ENCODE measurements around the gene SACS. TPM values are rescaled to one million over a fixed set of nuclear protein-coding genes. Genes with fewer than 3 reads are reported as not detected.

SACS gene
- total RNA-seq, 1 experiment from 2014 or later = 33.4 TPM

DNA sequence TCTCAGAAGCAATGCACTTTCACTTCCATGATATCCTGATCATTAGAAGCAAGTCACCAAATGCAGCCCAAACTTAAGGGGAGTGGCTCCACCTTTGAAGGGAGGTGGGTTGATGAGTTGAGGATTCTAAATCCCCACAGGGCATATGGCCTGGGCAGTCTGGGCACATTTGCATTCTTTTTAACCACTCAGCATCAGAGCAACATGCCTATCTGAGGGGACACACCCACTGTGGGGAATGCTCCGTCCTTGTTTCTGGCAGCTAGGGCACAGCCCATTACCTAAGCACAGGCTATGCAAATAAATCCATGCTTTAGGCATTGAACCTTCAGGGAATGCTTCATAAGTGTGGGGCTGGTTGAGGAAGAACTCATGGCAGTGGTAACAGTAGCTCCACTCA is 12.3 kb upstream of the SACS start:
- no peaks in the 10 kb centered on the region for H3K36me3 ChIP-seq (ENCODE audit: control insufficient read depth in 1 of 2, insufficient read depth in 2 of 2, low read length in 2 of 2)
- CTCF ChIA-PET = no interaction called here
- no TSS peak for BruUV-seq (replicated peaks)
- peaks cover 0 to 4% of the 10 kb centered on the region in 2 experiments; a peak in 1 of 4 replicates for H3K4me1 ChIP-seq (ENCODE audit: control insufficient read depth in 1 of 2, insufficient read depth in 2 of 2, low read length in 2 of 2)
- no peaks in the 10 kb centered on the region for H3K27me3 ChIP-seq (ENCODE audit: insufficient read depth, low read length)
- H3K27ac ChIP-seq (ENCODE audit: low read depth, low read length) = no peak overlapping the region
- intact Hi-C loops (cut with micrococcal nuclease) = no loop called here
- H3K79me2 ChIP-seq (ENCODE audit: insufficient read depth, low read length) = no peaks in the 10 kb centered on the region
- ATAC-seq (no peak), DNase-seq (ENCODE audit: low read depth, low spot score) (no peak)
- POLR2A ChIA-PET = no interaction called here
- no peak overlapping the region for H3K4me2 ChIP-seq (ENCODE audit: low read length)
- H3K9ac ChIP-seq (ENCODE audit: low read length) = no peak overlapping the region
- H4K20me1 ChIP-seq (ENCODE audit: insufficient read depth) = no peaks in the 10 kb centered on the region
- H3K4me3 ChIP-seq (replicated peaks in 1 of 2; ENCODE audit: low read depth in 1 of 2, low read length in 2 of 2) = no peak overlapping the region
- H2AFZ ChIP-seq (ENCODE audit: low read depth, low read length, poor library complexity, severe bottlenecking) = no peak overlapping the region
- no peaks in the 10 kb centered on the region for H3K9me2 ChIP-seq (ENCODE audit: insufficient read depth)
- TF ChIP-seq SP1 (IDR thresholded peaks at IDR 0.05; ENCODE audit: low read depth) (no peak), ZFX (IDR thresholded peaks at IDR 0.05) (no peak), CBX3 (IDR thresholded peaks at IDR 0.05; ENCODE audit: low read depth) (no peak), EGR1 (IDR thresholded peaks at IDR 0.05; ENCODE audit: low read depth) (no peak), YY1 (IDR thresholded peaks at IDR 0.05; ENCODE audit: extremely low read depth, insufficient replicate concordance, low read depth, low read length) (no peak), POLR2AphosphoS5 (IDR thresholded peaks at IDR 0.05; ENCODE audit: low read depth, low read length) (no peak), CEBPB (IDR thresholded peaks at IDR 0.05; ENCODE audit: low read depth) (no peak)
- TF ChIP-seq, protein P1, sequence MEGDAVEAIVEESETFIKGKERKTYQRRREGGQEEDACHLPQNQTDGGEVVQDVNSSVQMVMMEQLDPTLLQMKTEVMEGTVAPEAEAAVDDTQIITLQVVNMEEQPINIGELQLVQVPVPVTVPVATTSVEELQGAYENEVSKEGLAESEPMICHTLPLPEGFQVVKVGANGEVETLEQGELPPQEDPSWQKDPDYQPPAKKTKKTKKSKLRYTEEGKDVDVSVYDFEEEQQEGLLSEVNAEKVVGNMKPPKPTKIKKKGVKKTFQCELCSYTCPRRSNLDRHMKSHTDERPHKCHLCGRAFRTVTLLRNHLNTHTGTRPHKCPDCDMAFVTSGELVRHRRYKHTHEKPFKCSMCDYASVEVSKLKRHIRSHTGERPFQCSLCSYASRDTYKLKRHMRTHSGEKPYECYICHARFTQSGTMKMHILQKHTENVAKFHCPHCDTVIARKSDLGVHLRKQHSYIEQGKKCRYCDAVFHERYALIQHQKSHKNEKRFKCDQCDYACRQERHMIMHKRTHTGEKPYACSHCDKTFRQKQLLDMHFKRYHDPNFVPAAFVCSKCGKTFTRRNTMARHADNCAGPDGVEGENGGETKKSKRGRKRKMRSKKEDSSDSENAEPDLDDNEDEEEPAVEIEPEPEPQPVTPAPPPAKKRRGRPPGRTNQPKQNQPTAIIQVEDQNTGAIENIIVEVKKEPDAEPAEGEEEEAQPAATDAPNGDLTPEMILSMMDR (IDR thresholded peaks at IDR 0.05 in 2 of 3, conservative IDR thresholded peaks at IDR 0.05 in 1 of 3; ENCODE audit: borderline replicate concordance in 1 of 3, insufficient read depth in 1 of 3, low read depth in 2 of 3, low read length in 2 of 3) = no peak
- TF ChIP-seq, protein P2, sequence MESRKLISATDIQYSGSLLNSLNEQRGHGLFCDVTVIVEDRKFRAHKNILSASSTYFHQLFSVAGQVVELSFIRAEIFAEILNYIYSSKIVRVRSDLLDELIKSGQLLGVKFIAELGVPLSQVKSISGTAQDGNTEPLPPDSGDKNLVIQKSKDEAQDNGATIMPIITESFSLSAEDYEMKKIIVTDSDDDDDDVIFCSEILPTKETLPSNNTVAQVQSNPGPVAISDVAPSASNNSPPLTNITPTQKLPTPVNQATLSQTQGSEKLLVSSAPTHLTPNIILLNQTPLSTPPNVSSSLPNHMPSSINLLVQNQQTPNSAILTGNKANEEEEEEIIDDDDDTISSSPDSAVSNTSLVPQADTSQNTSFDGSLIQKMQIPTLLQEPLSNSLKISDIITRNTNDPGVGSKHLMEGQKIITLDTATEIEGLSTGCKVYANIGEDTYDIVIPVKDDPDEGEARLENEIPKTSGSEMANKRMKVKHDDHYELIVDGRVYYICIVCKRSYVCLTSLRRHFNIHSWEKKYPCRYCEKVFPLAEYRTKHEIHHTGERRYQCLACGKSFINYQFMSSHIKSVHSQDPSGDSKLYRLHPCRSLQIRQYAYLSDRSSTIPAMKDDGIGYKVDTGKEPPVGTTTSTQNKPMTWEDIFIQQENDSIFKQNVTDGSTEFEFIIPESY (IDR thresholded peaks at IDR 0.05; ENCODE audit: extremely low read depth, insufficient replicate concordance, low read length) = no peak
- H3K9me3 ChIP-seq (ENCODE audit: control insufficient read depth in 1 of 2, insufficient read depth in 1 of 2, low read depth in 1 of 2, low read length in 2 of 2) = no peaks in the 10 kb centered on the region
- RAD21 ChIA-PET (ENCODE audit: low non-redundant PET in 1 of 2, low total read pairs in 2 of 2, uncharacterized antibody in 2 of 2, unreplicated experiment in 2 of 2) = no interaction called here
